Peyer's patch (tissue), 4 donors: ENCODE data around the gene PET100. TPM values are rescaled to one million over a fixed set of nuclear protein-coding genes. Genes with fewer than 3 reads are reported as not detected.

Source experiments
- DNase-seq, 3 donors: peaks; one replicate each; pipeline ENCODE4 v3.0.0-alpha.2; 2017 to 2019
- H3K27ac ChIP-seq, 4 donors: fragments of 200-600 bp; sonication (generic); one replicate each; pipeline ENCODE4 v1.5.1; 2016 to 2019
- H3K27me3 ChIP-seq, 2 donors: fragments of 200-600 bp; sonication (generic); one replicate each; pipeline ENCODE4 v1.5.1; 2019
- H3K36me3 ChIP-seq, 3 donors: fragments of 200-600 bp; sonication (generic); one replicate each; pipeline ENCODE4 v1.5.1; 2016 to 2019
- H3K4me1 ChIP-seq, 4 donors: fragments of 200-600 bp; sonication (generic); one replicate each; pipeline ENCODE4 v1.5.1; 2016 to 2019
- H3K4me3 ChIP-seq, 4 donors: fragments of 200-600 bp; sonication (generic); 1 replicate in 3 of 4; 2 replicates in 1 of 4; pipeline ENCODE4 v1.5.1; 2016 to 2019; ENCODE audit warnings: mild to moderate bottlenecking in 1 of 4
- H3K9me3 ChIP-seq, 4 donors: fragments of 200-600 bp; sonication (generic); one replicate each; pipeline ENCODE4 v1.5.1; 2016 to 2019; ENCODE audit warnings: mild to moderate bottlenecking in 1 of 4
- CTCF ChIP-seq, 6 experiments: fragments of 450-650 bp in 4 of 6; fragments of 200-600 bp in 2 of 6; sonication (generic) in 1 of 6; IDR thresholded peaks; one replicate each; pipeline ENCODE4 v1.5.1; 2017 to 2019; ENCODE audit warnings: antibody characterized with exemption in 6 of 6, mild to moderate bottlenecking in 3 of 6, moderate library complexity in 1 of 6
- POLR2A ChIP-seq, 2 donors: fragments of 450-650 bp; IDR thresholded peaks; one replicate each; pipeline ENCODE4 v1.5.1; 2017; ENCODE audit warnings: antibody characterized with exemption in 2 of 2, mild to moderate bottlenecking in 2 of 2, moderate library complexity in 2 of 2
- total RNA-seq, 4 donors: library from RNA; depleted of rRNA; stranded (reverse); fragments of >200 nt; gene quantifications; one replicate each; pipeline ENCODE4 v1.1.0, GENCODE V29; 2016

Gene PET100
- total RNA-seq, 4 donors from 2014 or later: 12.6 to 102 (median 14.5) TPM

GRCh38 chr19:7614859-7615741, 14.5 kb upstream of the PET100 start:
- no peak for TF ChIP-seq CTCF (IDR thresholded peaks at IDR 0.05)
- TF ChIP-seq POLR2A (IDR thresholded peaks at IDR 0.05): no peak
- Histone ChIP-seq H3K4me1 (peaks cover 0 to 22% (median 3%) of the 10 kb centered on the region in 4 donors), H3K36me3 (peaks cover 0 to 55% (median 0%) of the 10 kb centered on the region in 3 donors), H3K4me3 (no peak overlapping the region), H3K27ac (no peak overlapping the region), H3K27me3 (no peaks in the 10 kb centered on the region), H3K9me3 (no peaks in the 10 kb centered on the region)
- no peak for DNase-seq

DNA sequence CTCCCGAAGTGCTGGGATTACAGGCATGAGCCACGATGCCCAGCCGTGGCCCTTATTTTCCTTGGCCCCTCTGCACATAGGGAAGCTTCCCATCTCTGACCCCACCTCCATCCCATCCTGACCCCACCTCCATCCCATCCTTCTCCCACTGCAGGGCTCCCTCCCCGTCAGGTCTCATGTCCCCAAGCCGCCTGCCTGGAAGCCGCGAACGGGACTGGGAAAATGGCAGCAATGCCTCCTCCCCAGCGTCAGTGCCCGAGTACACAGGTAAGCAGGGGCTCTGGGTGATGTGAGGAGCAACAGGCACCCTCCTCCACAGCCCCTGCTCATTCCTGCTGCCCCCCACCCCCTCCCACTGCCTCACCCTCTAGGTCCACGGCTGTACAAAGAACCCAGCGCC, 12.4 kb upstream of the PET100 start:
- H3K4me3 ChIP-seq: no peak overlapping the region
- no peaks in the 10 kb centered on the region for H3K9me3 ChIP-seq
- H3K4me1 ChIP-seq: peaks cover 0 to 24% (median 3%) of the 10 kb centered on the region in 4 donors
- H3K27me3 ChIP-seq: no peaks in the 10 kb centered on the region
- DNase-seq: no peak
- no peak for TF ChIP-seq CTCF (IDR thresholded peaks at IDR 0.05)
- no peak for TF ChIP-seq POLR2A (IDR thresholded peaks at IDR 0.05)
- no peak overlapping the region for H3K27ac ChIP-seq
- H3K36me3 ChIP-seq: peaks cover 0 to 66% (median 0%) of the 10 kb centered on the region in 3 donors

- peaks cover 0 to 66% (median 0%) of the 10 kb centered on the region in 3 donors for H3K36me3 ChIP-seq
Measured at GRCh38 chr19:7617735-7618134, 11.9 kb upstream of the PET100 start.

DNA sequence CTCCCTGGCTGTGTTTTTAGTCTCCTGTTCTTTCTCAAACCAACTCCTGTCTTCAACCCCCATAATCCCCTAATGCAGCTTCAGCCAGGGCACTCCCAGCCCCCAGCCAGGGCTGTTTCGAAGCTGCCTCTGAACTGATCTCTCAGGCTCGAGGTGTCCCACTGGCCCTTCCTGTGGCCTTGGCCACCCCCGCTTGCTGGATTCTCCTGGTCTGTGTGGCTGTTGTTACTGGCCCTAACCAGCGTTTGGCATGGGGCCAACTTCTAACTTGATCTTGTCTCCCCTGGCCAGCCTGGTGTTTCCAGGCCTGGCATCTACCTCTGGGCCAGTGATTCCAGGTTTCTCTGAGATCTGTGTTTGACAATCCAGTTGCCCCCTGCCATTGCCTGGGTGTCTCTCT, 11.2 kb upstream of the PET100 start:
- no peaks in the 10 kb centered on the region for H3K9me3 ChIP-seq
- H3K27me3 ChIP-seq: no peaks in the 10 kb centered on the region
- no peak for TF ChIP-seq CTCF (IDR thresholded peaks at IDR 0.05)
- no peak for TF ChIP-seq POLR2A (IDR thresholded peaks at IDR 0.05)
- peak overlapping the region in 3 of 4 donors; percentile 62 to 93 (median 83) for H3K27ac ChIP-seq
- peaks cover 0 to 24% (median 3%) of the 10 kb centered on the region in 4 donors for H3K4me1 ChIP-seq
- H3K36me3 ChIP-seq: peaks cover 0 to 70% (median 0%) of the 10 kb centered on the region in 3 donors
- DNase-seq: no peak
- no peak overlapping the region for H3K4me3 ChIP-seq

More at GRCh38 chr19:7617735-7618134, 11.9 kb upstream of the PET100 start:
- Histone ChIP-seq H3K27me3 (no peaks in the 10 kb centered on the region), H3K27ac (peak overlapping the region in 2 of 4 donors; percentile 83 to 93), H3K9me3 (no peaks in the 10 kb centered on the region), H3K4me1 (peaks cover 0 to 24% (median 3%) of the 10 kb centered on the region in 4 donors), H3K4me3 (no peak overlapping the region)
- no peak for TF ChIP-seq POLR2A (IDR thresholded peaks at IDR 0.05)
- TF ChIP-seq CTCF (IDR thresholded peaks at IDR 0.05): no peak
- DNase-seq: no peak

- Histone ChIP-seq H3K4me1 (peaks cover 0 to 24% (median 3%) of the 10 kb centered on the region in 4 donors), H3K4me3 (no peak overlapping the region), H3K27me3 (no peaks in the 10 kb centered on the region), H3K36me3 (peaks cover 0 to 75% (median 0%) of the 10 kb centered on the region in 3 donors), H3K27ac (peak overlapping the region in 3 of 4 donors; percentile 62 to 93 (median 83)), H3K9me3 (no peaks in the 10 kb centered on the region)
- peak in 2 of 3 donors; percentile 81 to 86 for DNase-seq
- TF ChIP-seq POLR2A (IDR thresholded peaks at IDR 0.05) (peak; percentile 15 to 46), CTCF (IDR thresholded peaks at IDR 0.05) (no peak)
Measured at GRCh38 chr19:7618771-7619510, 10.7 kb upstream of the PET100 start.
